Upper lobe of left lung (tissue), 6 donors: Measurements from ENCODE around the gene SKOR1. TPM values are rescaled to one million over a fixed set of nuclear protein-coding genes. Genes with fewer than 3 reads are reported as not detected.

Source experiments
- ATAC-seq, 2 donors: fragments of 200-7000 bp; cut with Tn5 transposase; one replicate each; pipeline ENCODE4 v1.9.1; 2022; ENCODE audit warnings: mild to moderate bottlenecking in 2 of 2, moderate library complexity in 2 of 2; ENCODE audit not compliant: low FRiP score in 2 of 2
- DNase-seq, 2 donors: peaks; one replicate each; pipeline ENCODE4 v3.0.0-alpha.2; 2019 to 2020
- H3K27ac ChIP-seq, 4 donors: fragments of 200-600 bp; sonication (generic); one replicate each; pipeline ENCODE4 v1.5.1; 2016 to 2019
- H3K27me3 ChIP-seq, 4 donors: fragments of 200-600 bp; sonication (generic); one replicate each; pipeline ENCODE4 v1.5.1; 2017 to 2019
- H3K36me3 ChIP-seq, 4 donors: fragments of 200-600 bp; sonication (generic); one replicate each; pipeline ENCODE4 v1.5.1; 2016 to 2019
- H3K4me1 ChIP-seq, 4 donors: fragments of 200-600 bp; sonication (generic); one replicate each; pipeline ENCODE4 v1.5.1; 2018 to 2019
- H3K4me3 ChIP-seq, 4 donors: fragments of 200-600 bp; sonication (generic); one replicate each; pipeline ENCODE4 v1.5.1; 2017 to 2019; ENCODE audit warnings: mild to moderate bottlenecking in 2 of 4, moderate library complexity in 1 of 4
- H3K9me3 ChIP-seq, 4 donors: fragments of 200-600 bp; sonication (generic); one replicate each; pipeline ENCODE4 v1.5.1; 2018 to 2019
- EP300 ChIP-seq, 4 donors: sonication (generic); formaldehyde crosslinking; IDR thresholded peaks; one replicate each; pipeline ENCODE4 v1.5.1; 2017; ENCODE audit warnings: antibody characterized with exemption in 4 of 4, control low read depth in 2 of 4
- POLR2A ChIP-seq, 4 donors: fragments of 450-650 bp; IDR thresholded peaks; one replicate each; pipeline ENCODE4 v1.5.1; 2016 to 2017; ENCODE audit warnings: antibody characterized with exemption in 4 of 4, mild to moderate bottlenecking in 2 of 4
- POLR2AphosphoS5 ChIP-seq, 2 donors: sonication (generic); formaldehyde crosslinking; IDR thresholded peaks; one replicate each; pipeline ENCODE4 v1.5.1; 2017; ENCODE audit warnings: antibody characterized with exemption in 2 of 2
- WGBS, 2 donors: methylation state at CpG; one replicate each; pipeline ENCODE4 v1.1.5; 2017 to 2018; 5-methylcytosine and 5-hydroxymethylcytosine counted together
- total RNA-seq, 6 donors: library from RNA; depleted of rRNA in 4 of 6; stranded (reverse); fragments of >200 nt in 4 of 6; gene quantifications; one replicate each; pipeline versions ENCODE4 v1.1.0 to v1.2.1, GENCODE V29; 2016 to 2021
- TF ChIP-seq, protein P1 (sequence below), 6 experiments: fragments of 450-650 bp in 4 of 6; fragments of 200-600 bp in 2 of 6; sonication (generic) in 2 of 6; IDR thresholded peaks; one replicate each; pipeline ENCODE4 v1.5.1; 2016 to 2019; ENCODE audit warnings: antibody characterized with exemption in 6 of 6
- donor health status: DM: no; HTN: no; CAD: no; lungs with moderate emphysema.
- donor health status: DM: no; HTN: yes; CAD: no; lungs with severe emphysema.

Gene SKOR1
- total RNA-seq, 6 donors from 2014 or later: 0.44 to 4.2 (median 0.63) TPM

DNA sequence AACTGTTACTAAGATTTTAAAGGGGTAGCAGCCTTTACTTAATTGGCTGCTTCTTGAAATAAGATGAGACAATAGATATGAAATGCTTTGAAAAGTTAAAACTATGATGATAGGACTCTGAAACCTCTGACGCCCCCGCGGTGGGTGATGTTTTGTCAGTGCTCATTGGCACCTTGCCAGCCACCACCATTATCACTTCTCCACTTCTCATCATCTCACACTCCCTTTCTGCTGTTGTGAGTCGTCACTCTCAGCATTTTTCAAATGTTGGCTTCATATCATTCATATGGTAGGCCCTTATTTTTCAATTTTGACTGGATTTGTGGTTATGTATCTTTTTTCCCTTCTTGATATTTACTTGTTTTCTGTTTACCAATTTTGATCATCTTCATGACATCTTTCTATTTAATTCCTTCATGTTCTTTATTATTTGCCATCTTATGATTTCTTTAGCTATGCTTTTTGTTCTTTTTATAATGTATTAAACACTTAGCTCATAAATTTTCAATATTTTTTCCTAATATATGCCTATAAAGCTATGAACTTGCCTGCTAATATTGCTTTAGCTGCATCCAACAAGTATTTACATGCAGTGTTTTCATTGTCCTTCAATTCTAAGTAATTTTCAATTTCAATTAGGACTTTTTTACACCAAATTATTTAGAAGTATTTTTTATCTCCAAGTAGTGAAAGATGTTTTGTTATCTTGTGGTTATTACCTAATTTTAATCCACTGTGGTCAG lies 30.3 kb upstream of the SKOR1 start:
- H3K27me3 ChIP-seq: no peaks in the 10 kb centered on the region
- peaks cover 0 to 10% (median 6%) of the 10 kb centered on the region in 4 donors for H3K4me1 ChIP-seq
- no peak for TF ChIP-seq POLR2AphosphoS5 (IDR thresholded peaks at IDR 0.05)
- no peak for TF ChIP-seq POLR2A (IDR thresholded peaks at IDR 0.05)
- TF ChIP-seq EP300 (IDR thresholded peaks at IDR 0.05): no peak
- TF ChIP-seq, protein P1, sequence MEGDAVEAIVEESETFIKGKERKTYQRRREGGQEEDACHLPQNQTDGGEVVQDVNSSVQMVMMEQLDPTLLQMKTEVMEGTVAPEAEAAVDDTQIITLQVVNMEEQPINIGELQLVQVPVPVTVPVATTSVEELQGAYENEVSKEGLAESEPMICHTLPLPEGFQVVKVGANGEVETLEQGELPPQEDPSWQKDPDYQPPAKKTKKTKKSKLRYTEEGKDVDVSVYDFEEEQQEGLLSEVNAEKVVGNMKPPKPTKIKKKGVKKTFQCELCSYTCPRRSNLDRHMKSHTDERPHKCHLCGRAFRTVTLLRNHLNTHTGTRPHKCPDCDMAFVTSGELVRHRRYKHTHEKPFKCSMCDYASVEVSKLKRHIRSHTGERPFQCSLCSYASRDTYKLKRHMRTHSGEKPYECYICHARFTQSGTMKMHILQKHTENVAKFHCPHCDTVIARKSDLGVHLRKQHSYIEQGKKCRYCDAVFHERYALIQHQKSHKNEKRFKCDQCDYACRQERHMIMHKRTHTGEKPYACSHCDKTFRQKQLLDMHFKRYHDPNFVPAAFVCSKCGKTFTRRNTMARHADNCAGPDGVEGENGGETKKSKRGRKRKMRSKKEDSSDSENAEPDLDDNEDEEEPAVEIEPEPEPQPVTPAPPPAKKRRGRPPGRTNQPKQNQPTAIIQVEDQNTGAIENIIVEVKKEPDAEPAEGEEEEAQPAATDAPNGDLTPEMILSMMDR (IDR thresholded peaks at IDR 0.05): no peak
- ATAC-seq: no peak
- WGBS, 2 donors: 79 to 83% methylated on average over 4 of the region's 4 CpGs
- H3K4me3 ChIP-seq: no peak overlapping the region
- H3K36me3 ChIP-seq: no peaks in the 10 kb centered on the region
- H3K9me3 ChIP-seq: peaks cover 0 to 10% (median 4%) of the 10 kb centered on the region in 4 donors
- DNase-seq: no peak
- H3K27ac ChIP-seq: no peak overlapping the region

DNA sequence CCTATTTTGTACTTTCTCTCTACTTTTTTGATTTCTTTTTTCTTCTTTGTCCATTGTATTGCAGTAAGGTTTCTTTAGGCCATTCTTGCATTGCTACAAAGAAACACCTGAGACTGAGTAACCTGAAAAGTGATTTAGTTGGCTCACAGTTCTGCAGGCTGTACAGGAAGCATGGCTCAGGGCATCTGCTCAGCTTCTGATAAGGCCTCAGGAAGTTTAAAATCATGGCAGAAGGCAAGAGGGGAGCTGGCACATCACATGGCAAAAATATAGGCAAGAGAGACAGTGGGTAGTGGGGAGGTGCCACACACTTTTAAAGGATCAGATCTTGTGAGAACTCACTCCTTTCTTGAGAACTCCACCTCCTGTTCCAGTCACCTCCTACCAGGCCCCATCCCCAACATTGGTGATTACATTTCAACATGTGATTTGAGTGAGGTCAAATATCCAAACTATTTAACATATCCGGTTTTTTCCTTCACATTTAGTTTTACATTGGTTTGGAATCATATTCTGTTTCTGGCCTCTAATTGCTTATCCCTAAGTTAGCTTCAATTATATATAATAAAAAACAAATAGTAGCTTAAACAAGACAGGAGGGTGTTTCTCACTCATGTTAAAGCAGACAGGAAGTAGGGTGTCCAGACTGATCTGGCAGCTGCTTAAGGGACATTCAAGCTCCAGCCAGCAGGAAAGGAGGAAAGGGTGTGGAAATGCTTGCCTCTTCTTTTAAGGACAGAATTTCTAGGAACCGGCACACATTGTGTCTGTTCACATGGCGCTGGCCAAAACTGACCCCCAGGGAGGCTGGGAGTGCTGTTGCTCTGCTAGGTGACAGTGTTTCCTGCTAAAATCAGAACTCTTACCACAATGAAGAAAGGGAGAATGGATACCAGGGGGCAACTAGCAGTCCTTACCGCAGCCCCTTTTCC lies 28.8 kb upstream of the SKOR1 start:
- peaks cover 0 to 10% (median 6%) of the 10 kb centered on the region in 4 donors for H3K4me1 ChIP-seq
- no peak for ATAC-seq
- TF ChIP-seq POLR2A (IDR thresholded peaks at IDR 0.05) (no peak), POLR2AphosphoS5 (IDR thresholded peaks at IDR 0.05) (peak in 1 of 2 donors; percentile 31)
- no peak for DNase-seq
- 53 to 73% methylated on average over 4 of the region's 4 CpGs for WGBS, 2 donors
- H3K27me3 ChIP-seq: no peaks in the 10 kb centered on the region
- peaks cover 0 to 10% (median 4%) of the 10 kb centered on the region in 4 donors for H3K9me3 ChIP-seq
- H3K27ac ChIP-seq: peak overlapping the region in 1 of 4 donors; percentile 21
- H3K4me3 ChIP-seq: no peak overlapping the region
- H3K36me3 ChIP-seq: no peaks in the 10 kb centered on the region

DNA sequence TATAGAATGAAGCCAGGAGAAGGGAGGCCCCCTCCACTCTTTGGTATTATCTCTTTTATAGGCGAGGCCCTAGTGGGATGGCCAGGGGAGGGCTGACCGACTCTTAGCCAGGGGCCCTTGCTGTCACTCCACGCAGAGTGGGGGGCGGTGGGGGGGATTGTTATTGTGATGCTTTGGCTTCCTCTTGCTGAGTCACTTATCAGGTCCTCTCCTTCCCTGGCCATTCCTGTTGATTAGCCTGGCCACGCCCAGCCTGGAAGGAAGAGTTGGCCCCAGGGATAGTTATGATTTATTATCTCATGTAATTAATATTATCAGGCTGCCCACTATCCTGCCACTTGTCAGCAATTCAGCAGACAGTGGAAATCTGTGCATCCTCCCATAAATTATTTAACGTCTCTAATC lies 25.5 kb upstream of the SKOR1 start:
- no peak for DNase-seq
- H3K4me1 ChIP-seq: peaks cover 0 to 10% (median 6%) of the 10 kb centered on the region in 4 donors
- H3K27me3 ChIP-seq: no peaks in the 10 kb centered on the region
- peaks cover 0 to 9% (median 4%) of the 10 kb centered on the region in 4 donors for H3K9me3 ChIP-seq
- no peak for ATAC-seq
- no peak overlapping the region for H3K27ac ChIP-seq
- H3K36me3 ChIP-seq: peaks cover 0 to 4% (median 0%) of the 10 kb centered on the region in 4 donors
- 66 to 70% methylated on average over 4 to 6 of the region's 6 CpGs for WGBS, 2 donors
- TF ChIP-seq EP300 (IDR thresholded peaks at IDR 0.05) (no peak), POLR2AphosphoS5 (IDR thresholded peaks at IDR 0.05) (no peak), POLR2A (IDR thresholded peaks at IDR 0.05) (no peak)
- TF ChIP-seq, protein P1 (IDR thresholded peaks at IDR 0.05): no peak
- no peak overlapping the region for H3K4me3 ChIP-seq

DNA sequence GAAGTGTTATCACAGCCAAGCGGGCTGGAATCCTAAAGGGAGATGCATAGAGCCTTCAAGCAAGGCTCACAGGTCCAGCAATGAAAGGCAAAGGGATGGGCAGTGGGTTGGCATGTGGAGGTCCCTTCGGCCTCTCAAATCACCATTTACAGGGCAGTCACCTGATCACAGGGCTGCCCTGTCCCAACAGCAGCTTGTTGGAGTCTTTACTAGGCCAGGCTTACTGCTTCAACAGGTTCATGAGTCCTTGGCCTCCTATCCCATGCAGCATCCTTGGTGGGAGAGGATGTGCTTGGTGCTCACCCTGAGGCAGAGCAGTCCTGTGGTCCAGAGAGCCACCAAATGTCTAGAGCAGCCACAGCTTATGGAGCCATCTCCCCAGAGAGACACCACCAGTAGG lies 24.2 kb upstream of the SKOR1 start:
- peaks cover 0 to 10% (median 6%) of the 10 kb centered on the region in 4 donors for H3K4me1 ChIP-seq

GRCh38 chr15:67801926-67802914 lies 23.1 kb upstream of the SKOR1 start:
- no peak overlapping the region for H3K4me3 ChIP-seq
- TF ChIP-seq, protein P1 (IDR thresholded peaks at IDR 0.05): no peak
- TF ChIP-seq EP300 (IDR thresholded peaks at IDR 0.05): no peak
- no peak for TF ChIP-seq POLR2A (IDR thresholded peaks at IDR 0.05)
- no peak for TF ChIP-seq POLR2AphosphoS5 (IDR thresholded peaks at IDR 0.05)
- H3K36me3 ChIP-seq: peaks cover 0 to 13% (median 4%) of the 10 kb centered on the region in 4 donors
- H3K4me1 ChIP-seq: peaks cover 0 to 10% (median 3%) of the 10 kb centered on the region in 4 donors
- no peak overlapping the region for H3K27ac ChIP-seq
- ATAC-seq (no peak), DNase-seq (peak in 1 of 2 donors; percentile 50)
- H3K27me3 ChIP-seq: no peaks in the 10 kb centered on the region
- 86 to 88% methylated on average over 13 to 18 of the region's 19 CpGs for WGBS, 2 donors
- no peaks in the 10 kb centered on the region for H3K9me3 ChIP-seq

More for the DNA sequence above, 24.2 kb upstream of the SKOR1 start:
- Histone ChIP-seq H3K4me3 (no peak overlapping the region), H3K27me3 (no peaks in the 10 kb centered on the region), H3K36me3 (peaks cover 0 to 4% (median 0%) of the 10 kb centered on the region in 4 donors), H3K9me3 (no peaks in the 10 kb centered on the region), H3K27ac (no peak overlapping the region)
- TF ChIP-seq POLR2AphosphoS5 (IDR thresholded peaks at IDR 0.05): no peak
- no peak for ATAC-seq
- DNase-seq: no peak
- WGBS, 2 donors: 93 to 95% methylated on average over 2 of the region's 2 CpGs
